OCI-LY3 (cell line): ENCODE measurements around the gene TMEM240.
"Not testable (repeated sequence)": the region's sequence is repeated elsewhere in the genome, so short reads cannot be mapped to it uniquely, and the experiment has no call there.

ENCODE experiments used
- H2AFZ ChIP-seq: fragments of 200-600, 300-600 bp; shearing (Covaris generic); 2 replicates; pipeline ENCODE4 v1.6.0; 2014; ENCODE audit warnings: antibody characterized with exemption, low read depth, low read length
- H3K27ac ChIP-seq: fragments of 200-600, 300-600 bp; sonication (generic); 2 replicates; pipeline ENCODE4 v1.5.1; 2014; ENCODE audit warnings: mild to moderate bottlenecking, low read length, moderate library complexity, mixed read lengths
- H3K27me3 ChIP-seq: fragments of 200-600, 300-600 bp; sonication (generic); 2 replicates; pipeline ENCODE4 v1.6.1; 2014; ENCODE audit warnings: low read depth, low read length, mixed read lengths
- H3K36me3 ChIP-seq: fragments of 200-600, 300-600 bp; sonication (generic); replicated peaks from 2 replicates; pipeline ENCODE3; 2014; ENCODE audit warnings: low read depth, low read length, mixed read lengths
- H3K4me1 ChIP-seq: fragments of 300-600, 200-600 bp; sonication (generic); 2 replicates; pipeline ENCODE4 v1.6.1; 2014; ENCODE audit warnings: low read length, mixed read lengths
- H3K4me2 ChIP-seq: fragments of 200-600, 300-600 bp; sonication (generic); 2 replicates; pipeline ENCODE4 v1.6.1; 2014; ENCODE audit warnings: low read length, mixed read lengths
- H3K4me3 ChIP-seq: fragments of 300-600, 200-600 bp; sonication (generic); 2 replicates; pipeline ENCODE4 v1.5.1; 2014; ENCODE audit warnings: antibody characterized with exemption, mild to moderate bottlenecking, low read length, moderate library complexity
- H3K79me2 ChIP-seq: fragments of 300-600, 200-600 bp; shearing (Covaris generic); 2 replicates; pipeline ENCODE4 v1.6.1; 2014; ENCODE audit warnings: mild to moderate bottlenecking, low read length, mixed read lengths
- H3K9ac ChIP-seq: fragments of 300-600, 200-600 bp; shearing (Covaris generic); 2 replicates; pipeline ENCODE4 v1.6.0; 2014; ENCODE audit warnings: mild to moderate bottlenecking, low read length, moderate library complexity
- H3K9me3 ChIP-seq: fragments of 200-600, 300-600 bp; shearing (Covaris generic); 2 replicates; pipeline ENCODE4 v1.6.1; 2014; ENCODE audit warnings: low read length, mixed read lengths; ENCODE audit not compliant: insufficient read depth
- H4K20me1 ChIP-seq: fragments of 200-600, 300-600 bp; sonication (generic); 2 replicates; pipeline ENCODE4 v1.6.1; 2016; ENCODE audit warnings: low read length, mixed read lengths; ENCODE audit not compliant: insufficient read depth
- CTCF ChIP-seq: fragments of 200-600, 300-600 bp; sonication (generic); IDR thresholded peaks from 2 replicates; pipeline ENCODE4 v1.5.1; 2014; ENCODE audit warnings: antibody characterized with exemption, low read length, low read depth
- EZH2phosphoT487 ChIP-seq: fragments of 200-600 bp; shearing (Covaris generic); IDR thresholded peaks from 2 replicates; pipeline ENCODE4 v1.6.1; 2018; ENCODE audit warnings: antibody characterized with exemption, mixed run types, low read depth

TMEM240 gene

GRCh38 chr1:1524750-1525383, 15.6 kb downstream of the TMEM240 start:
- H3K36me3 ChIP-seq, H3K9me3 ChIP-seq, H3K27ac ChIP-seq, H3K4me3 ChIP-seq, H2AFZ ChIP-seq, H3K79me2 ChIP-seq, H3K27me3 ChIP-seq, H3K4me1 ChIP-seq, H4K20me1 ChIP-seq, H3K9ac ChIP-seq, H3K4me2 ChIP-seq: not testable (repeated sequence)

GRCh38 chr1:1523651-1524050, 16.8 kb downstream of the TMEM240 start:
- H2AFZ ChIP-seq, H3K4me2 ChIP-seq, H4K20me1 ChIP-seq, H3K79me2 ChIP-seq, H3K9me3 ChIP-seq, H3K27ac ChIP-seq, H3K36me3 ChIP-seq, H3K9ac ChIP-seq, H3K27me3 ChIP-seq, H3K4me1 ChIP-seq, H3K4me3 ChIP-seq: not testable (repeated sequence)

- H3K9ac ChIP-seq, H3K36me3 ChIP-seq, H3K4me2 ChIP-seq, H3K4me1 ChIP-seq, H3K4me3 ChIP-seq, H3K9me3 ChIP-seq, H3K79me2 ChIP-seq, H3K27ac ChIP-seq, H2AFZ ChIP-seq, H3K27me3 ChIP-seq, H4K20me1 ChIP-seq: not testable (repeated sequence)
These were observed 17.2 kb downstream of the TMEM240 start for GRCh38 chr1:1523226-1523625.

- not testable (repeated sequence) for H3K27ac ChIP-seq, H4K20me1 ChIP-seq, H3K4me1 ChIP-seq, H2AFZ ChIP-seq, H3K4me3 ChIP-seq, H3K9me3 ChIP-seq, H3K4me2 ChIP-seq, H3K9ac ChIP-seq, H3K79me2 ChIP-seq, H3K36me3 ChIP-seq, H3K27me3 ChIP-seq
These were observed 17.9 kb downstream of the TMEM240 start for GRCh38 chr1:1522536-1522935.

GRCh38 chr1:1521331-1521730, 19.1 kb downstream of the TMEM240 start:
- H3K79me2 ChIP-seq = no peaks in the 10 kb centered on the region
- no peaks in the 10 kb centered on the region for H3K27me3 ChIP-seq
- no peak overlapping the region for H3K9ac ChIP-seq
- H3K36me3 ChIP-seq = peaks cover 4% of the 10 kb centered on the region
- H3K27ac ChIP-seq = no peak overlapping the region
- H3K4me1 ChIP-seq = no peaks in the 10 kb centered on the region
- H3K9me3 ChIP-seq = no peaks in the 10 kb centered on the region
- H3K4me3 ChIP-seq = no peak overlapping the region
- H3K4me2 ChIP-seq = no peak overlapping the region
- TF ChIP-seq EZH2phosphoT487 (no peak), CTCF (no peak)
- no peaks in the 10 kb centered on the region for H4K20me1 ChIP-seq
- no peak overlapping the region for H2AFZ ChIP-seq

- H3K4me1 ChIP-seq, H2AFZ ChIP-seq, H3K9ac ChIP-seq, H3K79me2 ChIP-seq, H3K27me3 ChIP-seq, H3K27ac ChIP-seq, H3K4me3 ChIP-seq, H3K9me3 ChIP-seq, H3K36me3 ChIP-seq, H4K20me1 ChIP-seq, H3K4me2 ChIP-seq: not testable (repeated sequence)
These were observed 20.5 kb downstream of the TMEM240 start for GRCh38 chr1:1519805-1520505.

GRCh38 chr1:1518621-1519007, 21.8 kb downstream of the TMEM240 start:
- not testable (repeated sequence) for H3K4me2 ChIP-seq, H2AFZ ChIP-seq, H3K4me3 ChIP-seq, H3K27ac ChIP-seq, H3K9ac ChIP-seq, H3K27me3 ChIP-seq, H3K4me1 ChIP-seq, H4K20me1 ChIP-seq, H3K9me3 ChIP-seq, H3K36me3 ChIP-seq
- H3K79me2 ChIP-seq = peaks cover 20% of the 10 kb centered on the region
